ENCODE data around the gene ZFHX3.

ZFHX3 gene

GRCh38 chr16:72873044-72873443 is 174.9 kb downstream of the ZFHX3 start:
- no peak overlapping the region for H3K4me3 ChIP-seq (ENCODE audit: low read depth, low read length)
- DNase-seq (ENCODE audit: low read depth): no peak
- in situ Hi-C loops (cut with HindIII; ENCODE audit: low sequenced_read_pairs): no loop called here
- no peak for TF ChIP-seq CTCF (IDR thresholded peaks at IDR 0.05; ENCODE audit: low read depth, low read length, missing control alignments)

- H3K4me3 ChIP-seq (ENCODE audit: low read depth, low read length): no peak overlapping the region
- TF ChIP-seq CTCF (IDR thresholded peaks at IDR 0.05; ENCODE audit: low read depth, low read length, missing control alignments): no peak
- in situ Hi-C loops (cut with HindIII; ENCODE audit: low sequenced_read_pairs): no loop called here
- DNase-seq (ENCODE audit: low read depth): no peak
These were observed 182.1 kb downstream of the ZFHX3 start for GRCh38 chr16:72865835-72866234.

- in situ Hi-C loops (cut with HindIII; ENCODE audit: low sequenced_read_pairs): no loop called here
- H3K4me3 ChIP-seq (ENCODE audit: low read depth, low read length): no peak overlapping the region
- no peak for TF ChIP-seq CTCF (IDR thresholded peaks at IDR 0.05; ENCODE audit: low read depth, low read length, missing control alignments)
- DNase-seq (ENCODE audit: low read depth): no peak
These were observed 182.7 kb downstream of the ZFHX3 start for GRCh38 chr16:72865258-72865657.

- in situ Hi-C loops (cut with HindIII; ENCODE audit: low sequenced_read_pairs): no loop called here
- H3K4me3 ChIP-seq (ENCODE audit: low read depth, low read length): no peak overlapping the region
- TF ChIP-seq CTCF (IDR thresholded peaks at IDR 0.05; ENCODE audit: low read depth, low read length, missing control alignments): no peak
- DNase-seq (ENCODE audit: low read depth): no peak
These were observed 183.6 kb downstream of the ZFHX3 start for GRCh38 chr16:72864130-72864833.

GRCh38 chr16:72862090-72862489 is 185.8 kb downstream of the ZFHX3 start:
- H3K4me3 ChIP-seq (ENCODE audit: low read depth, low read length): no peak overlapping the region
- in situ Hi-C loops (cut with HindIII; ENCODE audit: low sequenced_read_pairs): no loop called here
- DNase-seq (ENCODE audit: low read depth): no peak
- TF ChIP-seq CTCF (IDR thresholded peaks at IDR 0.05; ENCODE audit: low read depth, low read length, missing control alignments): no peak

GRCh38 chr16:72860726-72861562 is 187.0 kb downstream of the ZFHX3 start:
- no peak overlapping the region for H3K4me3 ChIP-seq (ENCODE audit: low read depth, low read length)
- no peak for DNase-seq (ENCODE audit: low read depth)
- no peak for TF ChIP-seq CTCF (IDR thresholded peaks at IDR 0.05; ENCODE audit: low read depth, low read length, missing control alignments)
- in situ Hi-C loops (cut with HindIII; ENCODE audit: low sequenced_read_pairs): no loop called here

All from astrocyte of the cerebellum (primary cell).